ENCODE measurements around the gene PPP4C.
"Not testable (repeated sequence)": the region's sequence is repeated elsewhere in the genome, so short reads cannot be mapped to it uniquely, and the experiment has no call there.

PPP4C gene

DNA sequence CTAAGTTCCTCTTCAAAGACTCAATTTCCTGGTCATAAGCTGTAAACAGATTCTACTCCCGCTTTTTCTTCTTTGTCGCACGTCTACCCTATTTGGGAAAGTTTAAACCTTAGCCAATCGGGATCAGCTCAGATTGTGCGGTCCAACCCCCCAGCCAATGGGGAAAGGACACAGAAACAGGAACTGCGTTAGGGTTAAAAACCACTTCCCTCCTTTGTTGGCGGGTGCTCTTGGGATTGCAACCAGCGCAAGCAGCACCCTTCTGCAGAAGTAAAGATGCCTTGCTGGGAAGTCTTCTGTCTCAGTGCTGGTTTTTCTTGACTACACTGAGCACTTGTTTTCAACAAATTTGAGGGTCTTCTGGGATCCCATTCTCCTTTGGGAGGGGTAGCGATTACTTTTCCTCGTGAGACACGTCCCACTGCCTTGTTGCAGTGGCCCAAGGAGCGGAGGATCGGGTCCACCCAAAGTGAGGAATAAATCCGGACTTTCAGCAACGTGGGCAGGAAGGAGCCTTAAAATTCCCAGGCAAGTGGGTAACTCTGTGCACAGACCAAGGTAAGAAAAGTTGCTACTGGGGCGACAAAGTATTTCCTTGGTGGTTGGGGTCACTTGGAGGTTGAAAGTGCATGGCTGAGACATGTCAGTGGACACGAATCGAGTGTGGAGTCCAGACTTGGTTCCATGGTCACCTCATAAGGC, 21.2 kb downstream of the PPP4C start:
- no peak for DNase-seq (ENCODE audit: low spot score)

DNA sequence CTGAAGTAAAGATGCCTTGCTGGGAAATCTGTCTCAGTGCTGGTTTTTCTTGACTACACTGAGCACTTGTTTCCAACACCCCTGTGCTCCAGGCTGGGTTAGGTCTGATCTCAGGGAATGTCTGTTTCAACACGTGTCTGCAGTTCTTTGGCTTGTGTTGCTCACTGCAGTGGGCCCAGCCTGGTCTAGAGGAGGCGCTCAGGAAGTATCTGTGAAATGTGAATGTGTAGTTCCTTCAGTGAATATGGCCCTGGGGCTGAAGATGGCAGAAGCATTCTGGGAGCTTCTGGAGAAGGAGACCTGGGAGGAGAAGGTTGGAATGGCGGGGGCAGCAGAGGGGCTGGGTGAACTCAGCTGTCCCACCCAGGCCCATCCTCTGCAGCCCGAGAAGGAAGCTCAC, 28.3 kb downstream of the PPP4C start:
- DNase-seq (ENCODE audit: low spot score) = no peak

DNA sequence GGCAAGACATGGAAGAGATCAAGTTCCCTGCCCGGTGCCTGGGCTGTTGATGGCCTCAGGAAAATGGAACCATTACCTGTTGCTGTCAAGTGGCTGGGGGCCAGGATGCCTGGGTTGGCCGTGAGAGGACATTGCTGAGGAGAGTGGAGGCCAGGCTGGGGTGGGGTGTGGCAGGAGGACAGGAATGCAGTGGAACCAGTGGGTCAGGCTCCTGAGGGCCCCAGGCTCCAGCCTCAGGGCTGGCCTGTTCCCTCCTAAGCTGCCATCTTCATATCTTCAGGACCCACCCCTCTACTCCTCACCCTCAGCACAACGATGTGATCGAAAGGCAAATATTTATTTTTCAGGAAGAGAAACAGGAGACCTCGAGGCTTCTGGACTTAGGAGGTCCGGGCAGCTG, 28.7 kb downstream of the PPP4C start:
- DNase-seq (ENCODE audit: low spot score) = no peak

DNA sequence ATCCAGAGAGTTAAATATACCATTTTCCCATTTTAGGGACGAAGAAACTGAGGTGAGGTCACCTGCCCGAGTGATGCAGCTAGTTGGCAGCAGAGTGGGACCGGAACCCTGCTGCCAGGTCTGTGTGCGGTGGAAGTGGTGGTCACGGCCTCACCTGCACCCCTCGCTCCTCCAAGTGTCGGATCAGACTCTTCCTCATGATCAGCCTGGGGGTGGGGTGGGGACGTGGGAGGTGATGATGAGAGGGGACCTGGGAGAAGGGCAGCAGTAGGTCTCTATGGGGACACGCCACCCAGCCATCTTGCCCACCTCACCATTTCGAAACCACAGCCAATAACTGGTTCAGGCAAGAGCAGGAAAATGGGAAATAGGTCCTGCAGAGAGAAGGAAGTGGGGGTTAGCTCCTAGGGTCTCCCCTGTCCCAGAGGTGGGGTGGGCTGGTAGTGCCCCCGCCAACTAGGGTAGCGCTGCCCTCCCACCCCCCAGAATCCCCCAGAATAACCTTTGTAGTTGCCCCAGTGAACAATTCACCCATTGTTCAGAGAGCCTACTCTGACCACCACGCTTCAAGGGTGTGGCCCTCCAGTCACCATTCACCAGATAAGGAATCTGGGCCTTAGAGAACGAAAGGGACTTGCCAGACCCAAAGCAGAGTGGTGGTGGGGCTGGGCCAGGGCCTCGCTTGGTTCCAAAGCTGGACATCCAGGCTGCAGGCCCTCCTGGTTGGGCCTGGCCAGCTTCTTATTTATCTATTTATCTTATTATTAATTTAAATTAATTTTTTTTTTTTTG, 32.5 kb downstream of the PPP4C start:
- DNase-seq (ENCODE audit: low spot score) = no peak

DNA sequence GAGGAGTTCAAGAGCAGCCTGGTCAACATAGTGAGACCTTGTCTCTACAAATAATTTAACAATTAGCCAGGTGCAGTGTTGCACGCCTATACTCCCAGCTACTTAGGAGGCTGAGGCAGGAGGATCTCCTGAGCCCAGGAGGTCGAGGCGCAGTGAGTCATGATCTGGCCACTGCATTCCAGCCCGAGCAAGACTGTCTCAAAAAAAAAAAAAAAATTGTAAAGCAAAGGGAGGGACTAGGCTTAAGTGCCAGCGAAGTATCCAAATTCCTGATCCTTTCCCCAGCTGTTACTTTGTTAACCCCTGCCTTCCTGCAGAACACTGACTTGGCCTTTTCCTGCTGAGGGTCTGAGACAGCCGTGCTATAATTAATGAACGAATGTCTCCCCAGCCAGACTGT, 34.9 kb downstream of the PPP4C start:
- no peak for DNase-seq (ENCODE audit: low spot score)

DNA sequence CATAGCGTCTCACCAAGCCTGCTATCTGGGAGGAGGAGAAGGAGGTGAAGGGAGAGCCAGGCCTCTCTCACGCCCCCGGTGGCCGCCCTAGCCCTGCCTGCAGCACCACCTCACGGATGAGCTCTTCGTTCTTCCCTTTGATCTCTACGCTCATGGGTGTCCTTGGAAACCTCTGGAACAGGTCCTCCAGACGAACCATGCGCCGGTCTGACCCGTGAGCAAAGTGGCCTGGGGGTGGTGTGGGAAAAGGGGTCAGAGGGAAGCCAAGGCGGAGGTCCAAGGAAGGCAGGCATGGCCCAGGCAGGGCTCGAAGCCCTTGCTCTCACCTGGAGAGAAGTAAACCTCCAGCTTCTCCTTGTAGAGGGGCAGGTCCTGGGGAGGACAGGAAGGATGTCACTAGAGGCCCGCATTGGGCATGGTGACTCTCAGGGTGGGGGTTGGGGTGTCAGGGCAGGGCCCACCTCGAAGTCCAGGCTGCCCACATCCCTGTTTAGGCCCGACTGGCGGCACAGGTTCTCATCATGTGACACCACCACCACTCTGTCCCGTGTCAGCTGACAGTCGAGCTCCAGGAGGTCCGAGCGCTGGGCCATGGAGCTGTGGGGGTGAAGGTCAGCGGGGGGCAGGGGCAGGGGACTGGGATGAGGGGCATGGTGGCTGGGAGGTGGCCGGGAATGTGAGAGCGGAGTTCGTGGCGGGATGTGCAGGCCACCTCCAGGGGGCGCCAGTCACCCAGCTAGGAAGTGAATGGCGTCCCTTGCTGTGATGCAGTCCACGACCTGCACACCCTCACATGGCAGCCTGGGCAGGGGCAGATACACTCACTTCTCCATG, 36.6 kb downstream of the PPP4C start:
- peak; percentile 21 for DNase-seq (ENCODE audit: low spot score)

DNA sequence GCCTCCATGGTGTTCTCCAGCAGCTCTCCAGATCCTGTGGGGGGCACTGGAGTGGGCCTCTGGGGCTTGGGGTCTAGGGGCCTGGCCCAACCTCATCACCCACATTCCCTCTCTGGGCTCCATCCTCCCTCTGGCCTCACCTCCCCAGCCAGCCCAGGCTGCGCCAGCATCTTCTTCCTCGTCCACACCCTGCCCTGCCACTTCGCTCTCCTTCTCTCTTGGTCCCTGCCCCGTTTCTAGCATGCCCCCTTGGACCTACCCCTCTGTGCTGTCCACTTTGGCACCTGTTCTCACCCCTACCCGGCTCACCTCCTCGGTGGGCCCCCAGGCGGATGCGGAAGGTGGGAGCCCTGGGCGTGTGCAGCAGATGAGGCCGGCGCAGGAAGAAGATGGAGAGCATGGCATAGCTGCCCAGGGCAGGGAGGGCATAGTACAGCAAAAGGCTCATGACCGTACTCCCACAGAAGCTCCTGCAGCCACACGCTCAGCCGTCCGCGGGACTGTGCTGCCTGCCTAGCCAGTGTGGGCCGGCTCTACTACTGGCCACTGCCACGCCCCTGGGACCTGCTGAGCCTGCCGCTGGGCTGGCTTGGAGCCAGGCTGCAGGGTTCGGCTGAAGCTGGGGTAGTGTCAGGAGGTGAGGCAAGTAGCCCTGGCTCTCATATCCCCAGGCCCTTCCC, 37.4 kb downstream of the PPP4C start, which contains the start of gene GDPD3:
Gene GDPD3 (minus strand): TSS at position 507 of the 680 bp plus-strand sequence. CDS start 59 bp downstream, at position 448.
- DNase-seq (ENCODE audit: low spot score) = no peak

DNA sequence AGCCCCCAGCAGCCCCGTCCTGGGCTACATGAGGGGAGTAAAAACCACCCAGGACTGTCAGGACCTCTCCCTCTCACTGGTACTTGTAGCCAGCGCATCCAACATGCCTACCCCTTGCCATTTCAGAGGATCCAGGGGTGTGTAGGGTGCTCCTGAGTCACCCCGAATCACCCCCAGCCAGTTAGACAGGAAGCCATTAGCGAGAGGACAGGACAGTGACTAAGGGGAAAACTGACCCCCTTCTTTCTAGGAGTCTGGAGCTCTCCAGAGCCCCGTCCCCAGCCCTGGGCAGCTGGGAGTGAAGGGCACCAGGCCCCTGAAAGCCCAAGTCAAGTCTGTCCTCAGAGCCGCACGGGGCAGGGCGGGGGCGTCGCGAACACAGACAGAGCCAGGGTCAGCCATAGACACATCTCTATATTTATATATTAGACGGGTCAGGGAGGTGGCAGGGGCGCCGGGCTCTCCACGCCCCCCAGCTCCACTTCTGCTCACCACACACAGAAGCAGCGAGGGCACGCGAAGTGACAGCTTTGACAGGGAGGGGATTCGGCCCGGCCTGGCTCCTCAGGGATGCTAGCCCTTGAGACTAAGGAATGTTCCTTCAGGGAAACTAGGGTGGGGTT, 38.0 kb downstream of the PPP4C start:
- no peak for DNase-seq (ENCODE audit: low spot score)

DNA sequence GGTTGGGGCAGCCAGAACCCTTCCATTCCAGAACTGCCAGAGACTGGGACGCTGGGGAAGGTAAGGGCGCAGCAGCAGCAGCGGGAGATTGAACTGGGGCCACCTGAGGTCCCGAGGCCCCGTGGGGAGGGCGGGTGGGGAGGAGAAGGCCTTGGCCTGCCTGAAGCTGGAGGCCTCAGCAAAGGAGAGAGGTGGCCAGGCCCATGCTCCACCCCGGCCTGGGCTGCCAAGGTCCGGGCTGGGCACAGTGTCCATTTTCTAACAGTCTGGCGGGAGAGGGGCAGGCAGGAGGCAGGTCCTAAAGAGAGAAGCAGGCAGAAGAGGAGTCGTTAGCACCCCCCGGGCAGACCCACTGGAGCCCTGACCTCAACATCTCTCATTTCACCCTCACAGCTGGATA, 38.6 kb downstream of the PPP4C start:
- no peak for DNase-seq (ENCODE audit: low spot score)

DNA sequence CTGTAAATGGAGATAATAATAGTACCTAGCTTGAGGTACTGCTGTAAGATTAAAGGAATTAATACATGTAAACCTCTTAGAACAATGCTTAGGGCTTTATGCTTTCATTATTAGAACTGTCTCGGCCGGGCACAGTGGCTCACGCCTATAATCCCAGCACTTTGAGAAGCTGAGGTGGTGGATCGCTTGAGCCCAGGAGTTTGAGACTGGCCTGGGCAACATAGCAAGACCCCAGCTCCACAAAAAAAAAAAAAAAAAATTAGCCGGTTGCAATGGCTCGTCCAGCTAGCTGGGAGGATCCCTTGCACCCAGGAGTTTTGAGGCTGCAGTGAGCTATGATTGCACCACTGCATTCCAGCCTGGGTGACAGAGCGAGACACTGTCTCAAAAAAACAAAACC, 39.0 kb downstream of the PPP4C start:
- not testable (repeated sequence) for DNase-seq (ENCODE audit: low spot score)

DNA sequence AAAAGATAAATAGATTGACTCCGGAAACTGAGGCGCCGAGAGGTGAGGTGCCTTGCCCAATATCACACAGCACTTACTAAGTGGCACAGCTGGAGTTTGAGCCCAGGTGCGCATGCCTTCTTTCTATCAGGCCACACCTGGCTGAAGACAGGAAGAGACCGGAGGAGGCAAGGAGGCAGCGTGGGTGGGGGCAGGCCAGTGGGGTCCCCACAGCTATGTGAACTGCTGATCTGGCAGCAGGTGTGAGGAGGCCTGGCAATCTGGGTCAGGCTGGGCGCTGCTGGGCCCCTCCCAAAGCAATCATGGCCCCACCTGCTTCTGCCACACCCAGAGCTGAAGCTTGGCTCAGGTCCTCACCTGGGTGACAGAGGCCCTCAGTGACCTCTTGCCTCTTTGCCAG, 39.4 kb downstream of the PPP4C start:
- DNase-seq (ENCODE audit: low spot score) = no peak

DNA sequence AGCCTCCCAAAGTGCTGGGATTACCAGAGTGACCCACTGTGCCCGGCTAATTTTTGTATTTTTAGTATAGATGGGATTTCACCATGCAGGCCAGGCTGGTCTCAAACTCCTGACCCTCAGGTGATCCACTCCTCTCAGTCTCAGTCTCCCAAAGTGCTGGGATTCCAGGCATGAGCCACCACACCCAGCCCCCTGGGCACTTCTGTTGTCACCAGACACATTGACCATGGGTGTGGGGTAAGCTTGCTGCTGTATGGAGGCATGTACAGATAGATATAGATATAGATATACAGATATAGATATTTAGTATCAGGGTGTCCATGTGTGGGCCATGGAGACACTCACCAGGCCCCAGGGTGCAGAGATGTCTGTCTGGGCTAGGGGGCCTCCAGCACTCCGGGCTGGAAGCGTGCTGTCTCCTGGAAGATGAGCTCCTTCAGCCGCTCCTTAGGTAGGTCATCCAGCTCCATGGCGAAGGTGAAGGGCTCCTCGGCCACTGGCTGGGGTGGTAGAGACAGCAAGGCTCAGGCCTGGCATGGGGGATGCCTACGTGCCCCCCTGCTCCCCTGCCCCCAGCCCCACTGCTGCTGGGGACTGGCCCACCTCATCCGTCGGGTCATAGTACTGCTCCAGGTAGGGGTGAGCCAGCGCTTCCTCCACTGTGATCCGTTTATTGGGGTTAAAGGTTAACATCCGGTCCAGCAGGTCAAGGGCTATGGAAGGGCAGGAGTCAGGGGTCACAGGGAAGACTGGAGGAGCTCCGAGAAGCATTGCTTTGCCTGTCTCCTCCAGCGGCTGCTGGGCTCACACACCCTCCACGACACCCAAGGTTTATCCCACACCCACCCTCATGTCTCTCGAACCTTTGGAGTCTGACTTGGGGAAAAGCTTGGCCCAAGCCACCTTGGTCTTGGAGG, 40.8 kb downstream of the PPP4C start:
- no peak for DNase-seq (ENCODE audit: low spot score)

DNA sequence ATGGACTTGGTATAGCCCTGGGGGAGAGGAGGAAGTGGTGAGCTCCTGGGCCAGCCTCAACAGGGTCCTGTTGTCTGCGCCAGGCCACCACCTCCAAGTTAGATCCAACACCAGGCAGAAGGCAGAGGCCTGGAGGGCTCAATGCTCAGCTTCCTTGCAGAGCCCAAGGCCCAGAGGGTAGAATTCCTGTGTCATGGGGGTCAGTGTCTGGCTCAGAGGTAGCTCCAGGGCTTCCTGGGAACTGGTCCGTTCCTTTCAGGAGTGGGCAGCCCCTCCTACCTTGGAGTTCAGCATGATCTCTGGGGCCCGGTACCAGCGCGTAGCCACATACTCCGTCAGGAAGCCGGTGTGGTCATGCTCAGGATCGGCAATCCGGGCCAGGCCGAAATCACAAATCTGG, 42.0 kb downstream of the PPP4C start:
- no peak for DNase-seq (ENCODE audit: low spot score)

DNA sequence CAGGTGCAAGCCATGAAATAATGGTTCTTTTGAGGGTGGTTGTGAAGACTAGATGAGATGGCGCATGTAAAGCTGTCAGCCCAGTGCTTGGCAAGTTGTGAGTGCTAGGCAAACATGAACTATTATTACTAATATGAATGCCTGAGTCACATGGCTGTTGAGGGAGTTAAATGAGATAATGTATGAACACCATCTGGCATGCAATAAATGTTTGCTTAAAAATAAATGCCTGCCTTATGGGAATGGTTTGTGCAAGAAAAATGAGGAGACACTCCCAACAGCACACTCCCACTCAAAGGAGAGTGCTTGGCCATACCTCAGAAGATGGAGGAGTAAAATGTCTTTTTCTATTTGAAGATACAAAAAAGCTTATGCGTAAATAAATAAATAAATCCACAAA, 43.6 kb downstream of the PPP4C start:
- DNase-seq (ENCODE audit: low spot score) = no peak

DNA sequence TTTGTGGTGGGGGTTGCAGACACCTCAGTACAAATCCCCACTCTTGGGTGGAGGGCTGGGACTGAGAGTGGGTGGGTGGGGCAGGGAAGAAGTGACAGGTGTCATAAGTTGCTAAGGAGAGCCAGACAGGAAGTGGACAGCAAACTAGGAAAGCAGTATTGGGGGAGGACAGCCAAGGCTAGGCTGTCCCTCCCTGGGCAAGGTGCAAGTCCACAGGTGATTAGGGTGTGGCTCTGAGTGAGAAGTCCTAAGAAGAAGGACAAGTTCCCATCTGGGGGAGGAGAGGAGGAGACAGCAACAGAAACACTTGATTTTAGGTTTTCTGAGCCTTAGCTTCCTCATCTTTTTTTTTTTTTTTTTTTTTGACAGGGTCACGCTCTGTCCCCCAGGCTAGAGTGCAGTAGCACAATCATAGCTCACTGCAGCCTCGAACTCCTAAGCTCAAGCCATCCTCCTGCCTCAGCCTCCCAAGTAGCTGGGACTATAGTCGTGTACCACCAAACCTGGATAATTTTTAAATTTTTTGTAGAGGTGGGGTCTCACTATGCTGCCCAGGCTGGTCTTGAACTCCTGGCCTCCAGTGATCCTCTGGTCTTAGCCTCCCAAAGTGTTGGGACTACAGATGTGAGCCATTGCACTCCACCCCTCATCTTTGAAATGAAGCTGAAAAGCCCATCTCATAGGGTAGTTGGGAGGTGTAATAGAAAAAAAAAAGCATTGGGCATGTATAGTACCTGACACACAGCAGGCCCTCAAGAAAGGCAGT, 44.7 kb downstream of the PPP4C start:
- no peak for DNase-seq (ENCODE audit: low spot score)

DNA sequence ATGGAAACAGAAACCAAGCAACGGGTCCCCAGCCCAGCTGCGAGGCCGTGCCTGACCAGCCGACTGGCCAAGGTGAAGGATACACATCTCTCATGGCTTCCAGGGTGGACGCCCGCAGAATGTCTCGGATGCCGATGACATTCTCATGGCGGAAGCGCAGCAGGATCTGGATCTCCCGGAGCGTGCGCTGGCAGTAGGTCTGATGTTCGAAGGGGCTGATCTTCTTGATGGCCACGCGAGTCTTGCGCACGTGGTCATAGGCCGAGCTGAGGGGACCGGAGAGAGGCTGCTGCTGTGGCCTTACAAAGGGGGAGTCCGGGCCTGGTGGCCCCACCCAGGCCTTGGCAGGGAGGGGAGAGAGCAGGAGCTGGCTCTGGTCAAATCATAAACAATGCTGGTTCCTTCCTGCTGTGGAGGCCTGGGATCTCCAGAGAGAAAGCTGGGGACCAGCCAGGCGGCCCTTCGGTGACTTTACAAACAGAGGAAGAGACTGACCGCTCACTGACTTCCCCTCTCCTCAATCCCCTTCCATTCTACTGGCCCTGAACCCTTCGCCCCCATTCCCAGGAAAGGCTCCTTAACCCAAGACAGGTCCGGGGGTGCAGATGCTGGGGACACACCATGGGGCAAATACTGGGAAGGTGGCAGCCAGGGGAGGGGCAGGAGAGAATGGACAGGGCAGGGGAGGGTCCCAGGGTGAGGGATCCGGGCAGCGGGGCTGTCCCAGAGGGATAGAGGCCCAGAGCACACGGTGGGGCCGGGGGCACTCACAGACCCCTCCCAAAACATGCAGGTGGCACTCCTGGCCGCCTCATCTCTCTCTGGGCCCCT, 46.2 kb downstream of the PPP4C start:
- peak; percentile 65 for DNase-seq (ENCODE audit: low spot score)

DNA sequence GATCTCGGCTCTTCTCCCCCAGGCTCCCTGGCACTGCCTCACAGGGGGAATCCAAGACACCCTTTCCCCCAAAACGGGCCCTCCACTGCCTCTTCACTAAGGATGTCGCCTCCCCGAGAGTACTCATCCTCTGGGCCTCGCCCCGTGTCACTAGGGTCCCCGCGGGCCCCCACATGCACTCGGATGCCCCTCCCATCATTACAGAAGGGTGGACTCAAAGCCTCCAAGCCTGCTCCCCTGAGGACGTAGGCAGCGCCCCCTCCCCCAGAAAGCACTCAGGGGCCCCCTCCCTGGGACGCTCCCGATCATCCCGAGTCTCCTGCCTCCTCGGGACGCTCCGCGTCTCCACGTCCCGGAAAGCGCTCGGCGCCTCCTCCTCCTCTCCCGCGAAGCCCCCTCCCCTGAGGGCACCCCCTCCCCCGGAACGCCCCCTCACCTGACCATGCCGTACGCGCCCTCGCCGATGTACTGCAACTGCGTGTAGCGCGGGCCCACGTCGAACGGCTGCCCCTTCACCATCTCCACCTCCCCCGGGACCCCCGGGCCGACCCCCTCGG, 46.9 kb downstream of the PPP4C start:
- DNase-seq (ENCODE audit: low spot score) = no peak

DNA sequence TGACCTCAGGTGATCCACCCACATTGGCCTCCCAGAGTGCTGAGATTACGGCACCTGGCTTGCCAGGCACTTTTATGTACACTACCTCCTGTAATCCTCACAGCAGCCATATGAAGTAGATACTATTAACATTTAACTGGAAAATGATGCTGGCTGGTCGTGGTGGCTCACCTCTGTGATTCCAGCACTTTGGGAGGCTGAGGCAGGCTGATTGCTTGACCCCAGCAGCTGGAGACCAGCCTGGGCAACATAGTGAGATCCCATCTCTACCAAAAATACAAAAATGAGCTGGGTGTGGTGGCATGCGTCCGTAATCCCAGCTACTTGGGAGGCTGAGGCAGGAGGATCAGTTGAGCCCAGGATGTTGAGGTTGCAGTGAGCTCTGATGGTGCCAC, 49.2 kb downstream of the PPP4C start:
- no peak for DNase-seq (ENCODE audit: low spot score)

DNA sequence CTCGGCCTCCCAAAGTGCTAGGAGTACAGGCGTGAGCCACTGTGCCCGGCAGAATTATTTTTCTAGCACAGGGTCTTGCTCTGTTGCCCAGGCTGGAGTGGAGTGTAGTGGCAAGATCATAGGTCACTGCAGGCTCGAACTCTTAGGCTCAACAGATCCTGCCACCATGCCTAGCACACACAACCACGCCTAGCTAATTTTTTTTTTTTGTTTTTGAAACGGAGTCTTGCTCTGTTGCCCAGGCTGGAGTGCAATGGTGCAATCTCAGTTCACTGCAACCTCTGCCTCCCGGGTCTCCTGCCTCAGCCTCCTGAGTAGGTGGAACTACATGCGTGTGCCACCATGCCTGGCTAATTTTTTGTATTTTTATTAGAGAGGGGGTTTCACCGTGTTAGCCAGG, 49.9 kb downstream of the PPP4C start:
- DNase-seq (ENCODE audit: low spot score) = not testable (repeated sequence)

Data from kidney capillary endothelial cell (primary cell).